Stimulated activated CD8-positive, alpha-beta memory T cell treated with anti-CD3 and anti-CD28 coated beads, Interleukin-12 subunit alpha, Interleukin-12 subunit beta, amount 100 ng/mL, for 24 hours (primary cell): Measurements from ENCODE around the gene EFCAB9.

Experiments
- DNase-seq: peaks from one replicate; pipeline ENCODE4 v3.0.0-alpha.2; 2020; ENCODE audit errors: extremely low read depth

EFCAB9 gene

GRCh38 chr5:172235827-172236736 lies 42.1 kb downstream of the EFCAB9 start:
- DNase-seq = no peak

GRCh38 chr5:172238334-172238733 lies 44.4 kb downstream of the EFCAB9 start:
- DNase-seq = no peak

- DNase-seq = no peak
These were observed 49.3 kb downstream of the EFCAB9 start for GRCh38 chr5:172243302-172243701.

GRCh38 chr5:172245046-172245445 lies 51.1 kb downstream of the EFCAB9 start:
- no peak for DNase-seq

GRCh38 chr5:172245703-172246125 lies 51.7 kb downstream of the EFCAB9 start:
- no peak for DNase-seq

- DNase-seq = no peak
These were observed 54.7 kb downstream of the EFCAB9 start for GRCh38 chr5:172248637-172249036.

GRCh38 chr5:172251419-172251818 lies 57.4 kb downstream of the EFCAB9 start:
- DNase-seq = no peak

- no peak for DNase-seq
These were observed 58.5 kb downstream of the EFCAB9 start for GRCh38 chr5:172252501-172252900.
